IMR-90 (cell line): ENCODE measurements around the gene ATXN1L. TPM values are rescaled to one million over a fixed set of nuclear protein-coding genes. Genes with fewer than 3 reads are reported as not detected.

Experiments used
- CEBPB ChIP-seq: IDR thresholded peaks from 2 replicates; pipeline ENCODE4 v1.6.1; 2012; ENCODE audit warnings: low read depth, low read length, improper control_type of control experiment
- FOS ChIP-seq: fragments of 150-350 bp; IDR thresholded peaks from 2 replicates; pipeline ENCODE4 v1.6.1; 2016; ENCODE audit warnings: low read depth, low read length
- MAZ ChIP-seq: IDR thresholded peaks from 2 replicates; pipeline ENCODE4 v1.6.1; 2012; ENCODE audit warnings: low read depth, mild to moderate bottlenecking, low read length, improper control_type of control experiment, moderate library complexity, borderline replicate concordance
- POLR2A ChIP-seq: IDR thresholded peaks from 2 replicates; pipeline ENCODE4 v1.6.1; 2012; ENCODE audit warnings: mild to moderate bottlenecking, low read depth, low read length
- RAD21 ChIP-seq: IDR thresholded peaks from 2 replicates; pipeline ENCODE4 v1.6.1; 2012; ENCODE audit warnings: low read length, improper control_type of control experiment
- RFX5 ChIP-seq: IDR thresholded peaks from 2 replicates; pipeline ENCODE4 v1.8.0; 2012; ENCODE audit warnings: low read depth, mild to moderate bottlenecking, low read length, moderate library complexity
- USF2 ChIP-seq: fragments of 150-350 bp; IDR thresholded peaks from 2 replicates; pipeline ENCODE4 v1.6.1; 2017; ENCODE audit warnings: mild to moderate bottlenecking, antibody characterized with exemption, low read length, low read depth
- polyA plus RNA-seq, 3 experiments: library from polyadenylated mRNA; depleted of rRNA; stranded (reverse); fragments of >200 nt; gene quantifications; 2 replicates each; pipeline ENCODE4 v1.2.3, GENCODE V29; 2012; ENCODE audit warnings: low replicate concordance in 1 of 3
- total RNA-seq: library from RNA; depleted of rRNA; stranded (reverse); fragments of >200 nt; gene quantifications from 2 replicates; pipeline ENCODE4 v1.2.3, GENCODE V29; 2012

Gene ATXN1L
- total and polyA plus RNA-seq, 2 of the 4 experiments (the other 2 are of a cell fraction): 5.2 to 9.2 TPM

- TF ChIP-seq POLR2A: no peak; the same call in 1 of the 2 replicates
- no peak for TF ChIP-seq CEBPB
- TF ChIP-seq RAD21: no peak
- no peak; the same call in 1 of the 2 replicates for TF ChIP-seq MAZ
- TF ChIP-seq USF2: no peak
- no peak for TF ChIP-seq FOS
- TF ChIP-seq RFX5: no peak
Measured at GRCh38 chr16:71895679-71896365, 50.0 kb downstream of the ATXN1L start (continued).
